Measurements from ENCODE around the gene CEP170B.

DNA sequence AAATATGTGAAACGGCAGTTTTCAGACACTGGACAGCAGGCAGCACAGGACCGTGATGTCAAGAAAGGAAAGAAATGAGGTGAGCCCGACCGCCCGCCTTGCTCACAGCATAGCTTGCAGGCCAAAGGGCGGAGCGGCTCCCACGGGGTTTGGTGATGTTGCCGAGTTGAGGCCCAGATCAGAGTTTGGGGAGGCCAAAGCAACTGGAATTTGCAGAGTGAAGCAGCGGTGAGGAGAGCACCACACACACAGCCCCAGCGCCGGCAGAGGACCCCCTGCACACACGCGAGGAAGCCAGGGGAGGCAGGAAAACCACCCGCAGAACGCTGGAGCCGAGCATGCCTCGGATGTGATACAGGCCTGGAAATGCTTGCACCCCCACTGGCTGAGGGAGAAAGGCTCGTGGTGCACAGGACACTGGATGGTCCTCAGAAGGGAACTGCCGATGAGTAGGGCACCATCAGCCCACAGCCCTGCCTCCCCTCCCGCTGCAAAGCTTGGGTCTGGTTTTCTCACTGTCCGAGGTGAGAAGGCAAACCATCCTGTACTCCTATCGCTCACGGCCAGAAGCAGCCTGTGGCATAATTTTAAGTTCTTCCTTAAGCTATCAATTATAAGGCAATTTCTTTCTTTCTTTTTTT is 33.9 kb downstream of the CEP170B start:
- TF ChIP-seq, protein P1, sequence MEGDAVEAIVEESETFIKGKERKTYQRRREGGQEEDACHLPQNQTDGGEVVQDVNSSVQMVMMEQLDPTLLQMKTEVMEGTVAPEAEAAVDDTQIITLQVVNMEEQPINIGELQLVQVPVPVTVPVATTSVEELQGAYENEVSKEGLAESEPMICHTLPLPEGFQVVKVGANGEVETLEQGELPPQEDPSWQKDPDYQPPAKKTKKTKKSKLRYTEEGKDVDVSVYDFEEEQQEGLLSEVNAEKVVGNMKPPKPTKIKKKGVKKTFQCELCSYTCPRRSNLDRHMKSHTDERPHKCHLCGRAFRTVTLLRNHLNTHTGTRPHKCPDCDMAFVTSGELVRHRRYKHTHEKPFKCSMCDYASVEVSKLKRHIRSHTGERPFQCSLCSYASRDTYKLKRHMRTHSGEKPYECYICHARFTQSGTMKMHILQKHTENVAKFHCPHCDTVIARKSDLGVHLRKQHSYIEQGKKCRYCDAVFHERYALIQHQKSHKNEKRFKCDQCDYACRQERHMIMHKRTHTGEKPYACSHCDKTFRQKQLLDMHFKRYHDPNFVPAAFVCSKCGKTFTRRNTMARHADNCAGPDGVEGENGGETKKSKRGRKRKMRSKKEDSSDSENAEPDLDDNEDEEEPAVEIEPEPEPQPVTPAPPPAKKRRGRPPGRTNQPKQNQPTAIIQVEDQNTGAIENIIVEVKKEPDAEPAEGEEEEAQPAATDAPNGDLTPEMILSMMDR (conservative IDR thresholded peaks at IDR 0.05 in 1 of 2, IDR thresholded peaks at IDR 0.05 in 1 of 2; ENCODE audit: extremely low read depth in 1 of 2, insufficient read depth in 1 of 2, low read depth in 1 of 2, low read length in 2 of 2), result no peak
- TF ChIP-seq EZH2 (IDR thresholded peaks at IDR 0.05; ENCODE audit: borderline replicate concordance, low read length), result no peak

All from mammary epithelial cell (primary cell).